GM18873 (cell line): Measurements from ENCODE around the gene ELK3.

ENCODE experiments used
- ATAC-seq: cut with Tn5 transposase; IDR thresholded peaks from one replicate; pipeline ENCODE4 v1.9.1; 2021; ENCODE audit warnings: mild to moderate bottlenecking, moderate library complexity, moderate number of reproducible peaks; ENCODE audit not compliant: unreplicated experiment, low FRiP score

The ELK3 gene

GRCh38 chr12:96186607-96187301 is 7.4 kb upstream of the ELK3 start:
- ATAC-seq = no peak

DNA sequence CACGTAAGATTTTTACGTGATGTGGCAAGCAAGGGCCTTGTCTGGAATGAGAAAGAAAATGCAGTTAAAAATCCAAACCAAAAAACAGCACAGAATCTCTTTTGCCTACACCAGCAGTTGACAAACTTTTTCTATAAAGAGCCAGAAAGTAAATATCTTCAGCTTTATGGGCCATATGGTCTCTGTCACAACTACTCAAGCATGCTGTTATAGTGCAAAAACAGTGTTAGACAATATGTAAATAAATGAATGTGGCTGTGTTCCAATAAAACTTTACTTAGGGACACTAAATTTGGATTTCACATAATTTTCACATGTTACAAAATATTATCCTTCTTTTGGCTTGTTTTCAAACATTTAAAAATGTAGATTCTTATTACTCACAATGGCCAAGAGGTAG is 6.2 kb upstream of the ELK3 start:
- ATAC-seq = no peak

- ATAC-seq = no peak
Observed at GRCh38 chr12:96189781-96190180, 4.4 kb upstream of the ELK3 start.

GRCh38 chr12:96190413-96191108 is 3.6 kb upstream of the ELK3 start:
- no peak for ATAC-seq

- ATAC-seq = no peak
Observed at GRCh38 chr12:96192926-96193573, 1.1 kb upstream of the ELK3 start.

DNA sequence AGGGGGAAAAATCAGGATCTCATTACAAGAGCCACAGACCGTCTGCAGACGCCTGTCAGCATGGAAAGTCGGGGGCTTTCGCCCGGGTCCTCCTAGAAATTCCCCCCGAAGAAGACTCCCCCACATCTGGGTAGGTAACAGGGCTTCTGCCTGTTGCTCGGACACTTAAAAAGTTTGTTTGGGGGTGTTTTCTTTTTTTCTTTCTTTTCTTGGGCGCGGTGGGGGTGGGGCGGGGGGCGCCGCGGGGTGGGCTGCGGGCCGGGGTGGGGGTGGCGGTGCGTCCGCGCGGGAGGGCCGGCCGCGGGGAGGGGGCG is 358 bp downstream of the ELK3 start:
- ATAC-seq = no peak

DNA sequence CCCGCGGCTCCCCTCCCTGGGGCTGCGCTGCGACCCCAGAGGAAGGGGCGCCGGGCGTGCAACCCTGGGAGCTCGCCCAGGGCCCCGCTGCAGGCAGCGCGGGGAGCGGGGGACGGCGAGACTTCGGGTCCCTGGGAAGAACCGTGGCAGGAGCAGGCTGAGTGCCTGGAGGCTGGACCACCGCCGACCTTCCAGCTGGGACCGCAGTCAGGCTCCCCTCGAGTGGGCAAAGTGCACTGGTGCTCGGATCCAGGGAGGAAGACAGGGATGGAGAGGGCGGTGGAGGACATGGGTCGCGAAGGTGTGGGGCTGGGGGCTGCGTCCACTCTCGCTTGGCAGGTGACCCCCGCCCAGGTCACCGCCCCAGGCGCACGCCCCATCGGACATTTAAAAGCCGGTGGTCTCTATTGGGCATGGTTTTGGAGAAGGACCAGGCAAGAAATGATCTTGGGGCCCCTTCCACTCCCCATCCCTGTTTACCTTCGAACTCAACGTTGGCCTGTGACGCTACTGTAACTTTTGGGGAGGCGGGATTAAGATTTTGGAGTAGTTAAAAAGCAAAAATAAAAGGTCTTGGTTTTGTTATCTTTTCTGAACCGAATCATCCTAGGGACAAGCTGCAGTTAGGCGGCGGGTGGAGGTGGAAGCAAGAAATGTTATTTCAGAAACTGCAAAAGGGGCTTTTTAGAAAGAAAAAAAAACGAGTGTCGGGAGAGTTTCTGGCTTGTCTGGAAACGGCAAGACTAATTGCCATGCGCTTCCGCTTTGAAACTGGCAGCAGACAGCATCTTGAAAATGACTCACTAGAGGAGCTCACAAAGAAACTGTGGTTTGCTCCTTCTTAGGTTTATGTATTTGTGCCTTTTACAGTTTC is 1.0 kb downstream of the ELK3 start:
- ATAC-seq = peak; percentile 84

- no peak for ATAC-seq
Observed at GRCh38 chr12:96195845-96196451, 1.8 kb downstream of the ELK3 start.

DNA sequence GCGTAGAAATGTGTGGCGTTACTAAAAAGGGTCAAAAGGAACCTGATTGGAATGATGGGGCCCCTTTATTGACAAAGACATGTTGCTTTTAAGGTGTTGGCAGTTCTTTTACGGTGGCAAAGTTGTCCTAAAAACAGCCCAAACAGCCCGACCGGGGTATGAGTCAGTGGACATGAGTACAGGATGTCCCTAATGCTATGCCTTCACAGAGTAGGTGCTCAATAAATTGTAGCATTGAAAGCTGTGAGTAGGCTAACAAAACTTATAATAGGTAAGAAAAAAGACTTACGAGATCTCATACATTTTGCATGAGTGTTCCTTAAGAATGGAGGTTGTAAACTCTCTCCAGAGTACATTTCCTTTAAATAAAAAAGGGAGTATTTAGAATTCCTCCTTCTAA is 2.6 kb downstream of the ELK3 start:
- no peak for ATAC-seq

GRCh38 chr12:96197503-96198272 is 3.5 kb downstream of the ELK3 start:
- ATAC-seq = no peak

- no peak for ATAC-seq
Observed at GRCh38 chr12:96198965-96199364, 4.8 kb downstream of the ELK3 start.

DNA sequence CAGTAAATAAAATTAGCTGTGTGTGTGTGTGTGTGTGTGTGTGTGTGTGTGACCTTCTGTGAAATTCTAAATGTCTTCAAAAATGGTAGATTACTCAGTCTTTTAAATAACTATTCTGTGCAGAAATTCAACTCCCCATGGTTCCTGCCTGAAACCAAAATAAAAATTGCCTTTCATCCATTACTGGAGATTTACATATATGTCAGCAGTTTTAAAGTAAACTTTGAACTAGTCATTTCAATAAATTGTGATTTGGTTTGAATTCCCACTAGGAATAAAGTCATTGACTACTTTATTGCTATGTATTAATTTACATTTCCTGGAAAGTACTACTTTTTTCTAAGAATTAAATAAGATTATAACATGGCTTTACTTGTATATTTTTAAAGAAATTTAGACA is 5.3 kb downstream of the ELK3 start:
- ATAC-seq = no peak

GRCh38 chr12:96201272-96202227 is 7.4 kb downstream of the ELK3 start:
- ATAC-seq = no peak

GRCh38 chr12:96204381-96204780 is 10.2 kb downstream of the ELK3 start:
- ATAC-seq = no peak

- no peak for ATAC-seq
Observed at GRCh38 chr12:96205908-96206307, 11.7 kb downstream of the ELK3 start.

DNA sequence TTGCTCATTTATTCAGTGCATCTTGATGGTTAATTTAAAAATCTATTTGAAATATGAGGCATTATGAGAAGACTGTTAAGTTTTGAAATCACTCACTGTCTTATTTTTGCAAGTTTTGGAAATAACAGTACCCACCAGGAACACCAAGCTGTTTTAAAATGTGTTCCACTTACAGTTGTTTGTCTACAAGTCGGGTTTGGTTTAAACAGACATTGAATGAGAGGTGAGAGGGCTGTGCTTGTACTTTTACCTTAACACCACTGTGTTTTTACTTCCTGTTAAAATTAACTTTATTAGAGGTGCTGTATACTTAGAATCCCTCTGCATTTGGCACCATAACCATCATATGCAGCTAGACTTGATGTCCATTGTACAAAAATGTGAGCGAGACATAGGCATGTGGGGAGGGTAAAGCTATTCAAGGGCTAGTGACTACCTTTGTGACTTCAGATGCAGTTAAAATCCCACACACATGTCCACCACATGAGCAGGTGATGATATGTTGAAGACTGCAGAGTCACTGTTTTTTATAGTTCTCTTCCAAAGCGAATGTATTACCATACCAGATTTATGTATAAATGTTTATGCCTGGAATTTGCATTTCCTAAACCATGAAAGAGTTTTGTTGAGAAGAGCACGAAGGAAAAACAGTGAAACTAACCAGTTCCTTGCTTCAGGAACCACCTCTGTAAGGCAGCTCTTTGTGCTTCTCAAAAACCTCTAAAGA is 12.9 kb downstream of the ELK3 start:
- no peak for ATAC-seq

DNA sequence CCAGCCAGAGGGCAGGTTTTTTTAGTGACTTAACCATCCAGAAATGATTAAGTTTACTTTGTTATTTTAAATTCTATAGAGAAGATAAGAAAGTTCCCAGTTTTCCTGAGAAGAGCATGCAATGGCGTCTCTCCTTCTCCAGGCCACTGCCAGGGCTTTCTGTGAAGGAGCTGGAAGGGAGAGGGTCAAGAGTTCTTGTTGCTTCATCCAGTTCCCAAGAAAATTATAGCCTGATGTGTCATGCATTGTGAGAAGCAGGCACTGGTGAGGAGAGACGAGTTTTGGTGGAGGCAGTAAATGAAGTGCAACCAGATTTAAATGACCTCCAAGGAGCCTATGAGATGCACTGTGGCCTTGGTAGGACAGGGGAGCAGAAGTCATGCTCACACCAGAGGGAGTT is 14.2 kb downstream of the ELK3 start:
- peak; percentile 20 for ATAC-seq
